ENCODE data around the gene SDR42E1.

The SDR42E1 gene

GRCh38 chr16:82011199-82011641 lies at the start of gene SDR42E1:
TSS of gene SDR42E1 (minus strand) at chr16:82011470. CDS start at chr16:82000858, 10,612 bp downstream.
- no peak for DNase-seq

GRCh38 chr16:82059983-82060421 lies 48.7 kb upstream of the SDR42E1 start:
- no peak for DNase-seq

GRCh38 chr16:82059161-82059982 lies 48.1 kb upstream of the SDR42E1 start:
- no peak for DNase-seq

- no peak for DNase-seq
Measured at GRCh38 chr16:82056550-82056896, 45.3 kb upstream of the SDR42E1 start.

GRCh38 chr16:82055728-82056549 lies 44.7 kb upstream of the SDR42E1 start:
- no peak for DNase-seq

GRCh38 chr16:82055117-82055516 lies 43.8 kb upstream of the SDR42E1 start:
- DNase-seq: no peak

- DNase-seq: no peak
Measured at GRCh38 chr16:82051656-82052055, 40.4 kb upstream of the SDR42E1 start.

GRCh38 chr16:82050909-82051357 lies 39.7 kb upstream of the SDR42E1 start:
- DNase-seq: no peak

GRCh38 chr16:82050506-82050905 lies 39.2 kb upstream of the SDR42E1 start:
- no peak for DNase-seq

- DNase-seq: no peak
Measured at GRCh38 chr16:82049484-82049883, 38.2 kb upstream of the SDR42E1 start.

GRCh38 chr16:82047787-82048186 lies 36.5 kb upstream of the SDR42E1 start:
- no peak for DNase-seq

GRCh38 chr16:82047374-82047773 lies 36.1 kb upstream of the SDR42E1 start:
- no peak for DNase-seq

GRCh38 chr16:82046941-82047340 lies 35.7 kb upstream of the SDR42E1 start:
- no peak for DNase-seq

- no peak for DNase-seq
Measured at GRCh38 chr16:82046541-82046940, 35.3 kb upstream of the SDR42E1 start.

GRCh38 chr16:82045465-82045864 lies 34.2 kb upstream of the SDR42E1 start:
- no peak for DNase-seq

- DNase-seq: no peak
Measured at GRCh38 chr16:82044585-82044911, 33.3 kb upstream of the SDR42E1 start.

- no peak for DNase-seq
Measured at GRCh38 chr16:82043680-82044584, 32.7 kb upstream of the SDR42E1 start.

GRCh38 chr16:82042846-82043245 lies 31.6 kb upstream of the SDR42E1 start:
- no peak for DNase-seq

GRCh38 chr16:82042144-82042543 lies 30.9 kb upstream of the SDR42E1 start:
- no peak for DNase-seq

GRCh38 chr16:82041542-82041941 lies 30.3 kb upstream of the SDR42E1 start:
- DNase-seq: no peak

GRCh38 chr16:82040296-82040695 lies 29.0 kb upstream of the SDR42E1 start:
- DNase-seq: no peak

GRCh38 chr16:82037666-82038065 lies 26.4 kb upstream of the SDR42E1 start:
- no peak for DNase-seq

GRCh38 chr16:82037251-82037650 lies 26.0 kb upstream of the SDR42E1 start:
- DNase-seq: no peak

Data from hematopoietic multipotent progenitor cell treated with erythropoietin and hydrocortisone succinate and interleukin-3 and kit ligand, for 8 days (in vitro differentiated cells).